HG03175 (cell line): Measurements from ENCODE around the gene SLFN12L.
A peak's percentile ranks its signal among the peaks of the same experiment; 100 is the strongest.
"Not testable (repeated sequence)": the region's sequence is repeated elsewhere in the genome, so short reads cannot be mapped to it uniquely, and the experiment has no call there.

Source experiments
- ATAC-seq: cut with Tn5 transposase; IDR thresholded peaks from one replicate; pipeline ENCODE4 v1.9.1; 2021; ENCODE audit warnings: mild to moderate bottlenecking, moderate library complexity; ENCODE audit not compliant: unreplicated experiment

Gene SLFN12L

DNA sequence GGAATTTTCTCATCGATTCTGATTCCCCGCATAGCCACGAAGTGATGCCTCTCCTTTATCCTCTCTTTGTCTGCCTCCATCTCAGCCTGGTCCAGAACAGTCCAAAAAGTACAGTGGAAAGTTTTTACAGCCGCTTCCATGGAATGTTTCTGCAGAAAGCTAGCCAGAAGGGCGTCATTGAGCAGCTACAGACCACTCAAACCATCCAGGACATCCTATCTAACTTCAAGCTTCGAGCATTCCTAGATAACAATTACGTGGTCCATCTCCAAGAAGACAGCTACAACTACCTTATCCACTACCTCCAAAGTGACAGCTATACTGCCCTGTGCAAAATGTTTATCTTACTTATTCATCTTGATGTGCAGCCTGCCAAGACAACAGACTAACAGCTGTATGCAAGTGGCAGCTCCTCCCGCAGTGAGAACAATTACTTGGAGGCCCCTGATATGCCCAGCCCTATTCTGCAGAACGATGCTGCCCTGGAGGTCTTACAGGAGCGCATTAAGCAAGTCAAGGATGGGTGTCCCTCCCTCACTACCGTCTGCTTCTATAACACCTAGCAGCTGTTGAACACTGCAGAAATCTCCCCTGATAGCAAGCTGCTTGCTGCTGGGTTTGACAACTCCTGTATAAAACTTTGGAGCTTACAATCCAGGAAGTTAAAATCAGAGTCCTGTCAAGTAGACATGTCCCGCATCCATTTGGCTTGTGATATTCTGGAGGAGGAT, 38.9 kb downstream of the SLFN12L start:
- ATAC-seq = no peak

DNA sequence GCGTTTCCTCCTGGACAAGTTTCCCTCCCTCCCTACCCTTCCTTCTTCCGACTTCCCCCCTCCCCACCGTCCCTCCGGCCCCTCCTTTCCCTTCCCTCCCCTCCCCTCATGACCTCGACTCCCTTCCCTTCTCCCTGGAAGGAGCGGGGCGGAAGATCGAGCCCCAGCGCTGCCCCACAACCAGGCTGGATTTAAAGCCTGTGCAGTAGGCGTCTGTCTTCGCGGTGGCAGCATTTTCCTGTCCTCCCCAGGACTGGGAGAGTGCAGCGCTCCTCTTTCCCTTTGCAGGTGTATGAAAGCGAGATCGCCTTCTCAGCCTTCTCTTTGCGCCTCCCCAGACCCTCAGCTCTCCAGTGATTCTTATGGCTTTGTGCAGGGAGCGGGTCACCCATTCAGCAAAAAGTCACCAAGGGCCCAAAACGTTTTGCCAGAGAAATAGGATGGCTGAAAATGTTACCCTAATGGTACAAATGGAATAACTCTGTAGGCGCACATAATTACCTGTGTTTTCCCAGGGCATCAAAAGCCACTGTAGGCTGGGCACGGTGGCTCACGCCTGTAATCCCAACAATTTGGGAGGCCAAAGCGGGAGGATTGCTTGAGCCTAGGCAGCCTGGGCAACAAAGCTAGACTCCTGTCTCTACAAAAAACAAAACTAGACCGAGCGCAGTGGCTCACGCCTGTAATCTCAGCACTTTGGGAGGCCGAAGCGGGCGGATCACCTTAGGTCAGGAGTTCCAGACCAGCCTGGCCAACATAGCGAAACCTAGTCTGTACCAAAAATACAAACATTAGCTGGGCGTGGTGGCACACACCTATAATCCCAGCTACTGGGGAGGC, 40.8 kb downstream of the SLFN12L start:
- ATAC-seq = no peak

DNA sequence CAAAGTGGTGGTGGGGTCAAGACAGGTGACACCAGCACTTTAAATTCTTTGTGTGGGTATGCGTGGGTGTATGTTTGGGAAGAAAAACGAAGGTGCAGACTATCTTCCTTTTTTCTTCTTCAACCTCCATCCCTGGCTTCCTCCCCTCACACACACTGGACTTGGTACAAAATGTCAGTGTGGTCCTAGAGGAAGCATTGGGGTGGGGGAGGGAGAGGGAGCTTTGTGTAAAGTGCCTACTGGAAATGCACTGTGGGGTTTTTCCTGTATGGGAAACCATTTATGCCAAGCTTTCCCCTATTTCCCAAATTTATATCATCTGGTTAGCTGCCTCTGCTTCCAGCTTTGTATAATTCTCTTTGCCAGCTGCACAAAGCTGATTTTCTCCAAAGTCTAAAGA, 44.4 kb downstream of the SLFN12L start:
- ATAC-seq = no peak

DNA sequence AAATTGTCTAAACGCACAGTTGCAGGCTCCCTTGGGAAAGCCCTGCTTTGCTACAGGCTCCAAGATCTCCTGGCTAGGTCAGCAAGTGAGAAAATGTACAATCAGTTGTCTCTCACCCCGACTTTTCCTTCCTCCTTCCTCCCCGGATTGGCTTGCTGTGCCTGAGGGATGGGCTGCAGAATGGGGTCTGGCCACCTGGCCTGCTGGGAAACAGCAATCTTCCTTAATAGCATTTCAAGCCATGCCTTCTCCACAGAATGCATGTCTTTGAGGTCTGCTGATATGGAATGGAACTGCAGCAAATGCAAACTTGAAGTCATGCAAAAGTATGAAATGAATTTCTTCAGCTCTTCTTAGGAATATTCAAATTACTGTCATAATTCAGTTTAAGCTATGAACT, 46.1 kb downstream of the SLFN12L start:
- ATAC-seq = no peak

DNA sequence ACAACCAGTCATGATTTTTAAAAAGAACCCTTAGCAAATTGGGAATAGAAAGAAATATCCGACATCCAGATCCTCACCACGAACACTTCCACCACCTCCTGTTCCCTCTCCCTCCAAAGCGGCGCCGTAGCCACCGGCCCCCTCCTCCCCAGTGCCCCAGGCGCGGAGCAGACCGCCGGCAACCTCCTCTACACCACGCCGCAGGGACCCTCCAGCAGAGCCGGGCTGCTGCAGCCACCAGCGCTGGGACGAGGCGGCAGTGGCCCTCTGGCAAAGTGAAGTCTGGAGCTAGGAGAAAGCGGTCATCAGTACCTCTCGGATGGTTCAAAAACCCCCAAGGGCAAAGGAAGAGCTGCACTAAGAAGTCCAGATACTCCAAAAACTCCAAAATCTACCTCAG, 47.5 kb downstream of the SLFN12L start:
- ATAC-seq = no peak

DNA sequence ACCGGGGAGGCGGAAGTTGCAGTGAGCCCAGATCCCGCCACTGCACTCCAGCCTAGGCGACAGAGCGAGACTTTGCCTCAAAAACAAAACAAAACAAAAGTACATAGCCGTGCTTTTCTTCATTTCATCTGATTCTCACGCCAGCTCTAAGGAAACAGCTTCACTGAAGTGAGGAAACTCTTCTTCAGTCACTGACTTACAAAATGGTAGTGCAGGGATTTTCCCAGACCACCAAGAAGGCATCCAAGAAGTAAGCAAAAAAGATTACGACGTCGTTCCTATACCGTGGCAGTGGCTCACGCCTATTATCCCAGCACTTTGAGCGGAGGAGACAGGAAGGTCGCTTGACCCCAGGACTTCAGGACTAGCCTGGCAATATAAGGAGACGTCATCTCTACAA, 48.5 kb downstream of the SLFN12L start:
- ATAC-seq = no peak

DNA sequence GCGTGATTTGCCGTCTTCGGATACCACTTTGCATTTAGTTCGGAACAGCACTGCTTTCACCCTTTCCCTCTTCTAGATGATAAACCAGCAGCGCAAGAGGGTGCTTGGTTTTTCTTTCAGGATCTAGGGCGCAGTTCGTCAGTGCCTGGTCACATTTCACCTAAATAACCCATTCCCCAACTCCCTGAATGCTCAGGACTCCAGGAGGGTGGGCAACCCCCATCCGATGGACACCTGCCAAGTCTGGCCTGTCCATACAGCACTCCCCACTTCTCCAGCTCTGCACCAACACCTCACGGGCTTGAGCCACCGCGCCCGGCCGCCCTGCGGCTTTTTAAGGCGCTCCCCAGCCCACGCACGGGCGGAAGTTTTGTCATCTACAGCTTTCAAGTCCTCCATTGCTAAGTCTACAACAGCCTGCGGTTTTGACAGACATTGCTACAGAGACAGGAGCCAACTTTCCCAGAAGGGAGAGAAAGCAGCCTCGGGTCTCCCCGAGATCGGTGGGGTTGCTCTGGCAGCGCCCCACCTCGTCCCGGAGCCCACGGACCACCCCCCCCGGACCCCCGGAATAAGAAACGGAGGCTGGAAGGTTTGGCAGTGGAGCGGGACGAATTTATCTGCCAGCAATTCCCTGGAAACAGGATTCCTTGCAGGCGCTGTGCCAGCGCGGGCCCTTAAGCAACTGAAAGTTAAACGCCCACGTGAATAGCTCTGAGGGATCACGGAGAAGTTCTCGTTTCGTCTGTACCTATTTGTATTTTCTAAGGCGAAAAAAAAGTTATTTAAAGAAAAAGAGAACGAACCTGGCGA, 50.4 kb downstream of the SLFN12L start:
- peak; percentile 54 for ATAC-seq

DNA sequence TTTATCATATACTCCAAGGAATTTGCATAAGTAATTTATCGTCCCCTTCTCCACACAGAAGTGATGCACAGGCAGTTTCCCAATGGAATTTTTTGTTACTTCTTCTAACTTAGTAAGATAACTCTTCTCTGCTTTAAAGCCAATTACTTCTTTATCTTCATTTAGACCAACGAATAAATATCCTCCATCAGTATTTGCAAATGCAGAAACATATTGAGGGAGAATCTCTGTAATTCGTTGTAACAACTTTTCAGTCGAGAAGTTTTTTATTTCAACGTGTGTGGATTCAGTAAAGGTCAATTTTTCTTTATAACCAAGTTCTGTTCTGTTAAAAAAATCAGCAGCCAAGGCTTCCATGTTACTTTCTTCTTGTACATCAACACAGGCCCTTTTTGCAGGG, 58.2 kb downstream of the SLFN12L start:
- no peak for ATAC-seq

DNA sequence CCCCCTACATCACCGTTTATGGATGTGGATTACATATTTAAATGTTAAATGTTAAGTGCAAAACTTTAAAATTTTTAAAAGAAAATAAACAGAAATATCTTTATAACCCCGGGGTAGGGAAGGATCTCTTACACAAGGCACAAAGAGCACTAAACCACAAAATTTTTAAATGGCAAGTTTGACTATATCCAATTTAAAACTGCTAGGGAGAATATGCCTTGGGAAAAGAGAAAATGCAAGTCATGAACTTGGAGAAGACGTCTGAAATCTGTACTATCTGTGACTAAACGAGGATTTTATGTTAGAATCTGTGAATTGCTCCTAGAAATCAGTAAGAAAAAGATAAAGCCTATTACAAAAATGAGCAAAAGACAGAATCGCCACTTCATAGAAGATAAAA, 60.2 kb downstream of the SLFN12L start:
- no peak for ATAC-seq

DNA sequence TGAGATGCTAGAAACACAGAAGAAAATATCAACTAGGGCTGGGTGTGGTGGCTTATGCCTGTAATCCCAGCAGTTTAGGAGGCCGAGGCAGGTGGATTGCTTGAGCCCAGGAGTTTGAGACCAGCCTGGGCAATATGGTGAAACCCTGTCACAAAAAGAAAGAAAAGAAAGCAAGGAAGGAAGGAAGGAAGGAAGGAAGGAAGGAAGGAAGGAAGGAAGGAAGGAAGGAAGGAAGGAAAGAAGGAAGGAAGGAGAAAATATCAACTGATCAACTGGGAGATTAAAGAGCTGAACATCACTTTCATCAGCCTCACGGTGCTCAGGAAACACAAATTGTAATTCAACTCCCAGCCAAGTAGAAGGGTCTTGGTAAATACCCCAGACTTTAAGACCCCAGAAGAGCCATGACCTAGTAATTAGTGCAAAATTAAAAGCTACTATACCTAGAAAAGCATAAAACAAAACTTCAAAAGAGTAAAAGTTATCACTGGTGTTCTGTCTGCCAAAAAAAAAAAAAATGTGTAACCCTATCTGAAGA, 61.1 kb downstream of the SLFN12L start:
- ATAC-seq = no peak

DNA sequence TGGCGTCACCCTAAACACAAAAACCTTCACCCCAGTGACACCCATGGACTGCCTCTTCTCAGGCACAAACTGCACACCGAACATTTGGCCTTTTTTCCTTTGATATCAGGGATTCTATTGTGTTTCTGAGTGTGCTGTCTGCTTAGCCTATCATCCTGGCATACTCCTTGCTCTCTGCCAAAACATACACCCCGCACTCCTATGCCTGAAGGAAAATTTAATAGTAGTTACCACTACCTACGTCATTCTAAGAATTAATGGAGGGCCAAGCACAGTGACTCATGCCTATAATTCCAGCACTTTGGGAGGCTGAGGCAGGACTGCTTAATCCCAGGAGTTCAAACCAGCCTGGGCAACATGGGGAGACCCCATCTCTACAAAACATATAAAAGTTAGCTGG, 69.0 kb downstream of the SLFN12L start:
- ATAC-seq = no peak

DNA sequence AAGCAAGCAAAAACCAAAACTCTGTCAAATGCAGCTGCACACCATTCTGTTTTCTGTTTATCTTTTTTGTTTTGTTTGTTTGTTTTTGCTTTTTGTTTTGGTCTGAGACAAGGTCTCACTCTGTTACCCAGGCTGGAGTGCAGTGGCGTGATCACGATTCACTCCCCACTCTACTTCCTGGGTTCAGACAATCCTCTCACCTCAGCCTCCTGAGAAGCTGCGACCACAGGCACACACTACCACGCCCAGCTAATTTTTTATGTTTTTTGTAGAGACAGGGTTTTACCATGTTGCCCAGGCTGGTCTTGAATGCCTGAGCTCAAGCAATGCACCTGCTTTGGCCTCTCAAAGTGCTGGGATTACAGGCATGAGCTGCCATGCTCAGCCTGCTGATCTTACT, 69.7 kb downstream of the SLFN12L start:
- no peak for ATAC-seq

DNA sequence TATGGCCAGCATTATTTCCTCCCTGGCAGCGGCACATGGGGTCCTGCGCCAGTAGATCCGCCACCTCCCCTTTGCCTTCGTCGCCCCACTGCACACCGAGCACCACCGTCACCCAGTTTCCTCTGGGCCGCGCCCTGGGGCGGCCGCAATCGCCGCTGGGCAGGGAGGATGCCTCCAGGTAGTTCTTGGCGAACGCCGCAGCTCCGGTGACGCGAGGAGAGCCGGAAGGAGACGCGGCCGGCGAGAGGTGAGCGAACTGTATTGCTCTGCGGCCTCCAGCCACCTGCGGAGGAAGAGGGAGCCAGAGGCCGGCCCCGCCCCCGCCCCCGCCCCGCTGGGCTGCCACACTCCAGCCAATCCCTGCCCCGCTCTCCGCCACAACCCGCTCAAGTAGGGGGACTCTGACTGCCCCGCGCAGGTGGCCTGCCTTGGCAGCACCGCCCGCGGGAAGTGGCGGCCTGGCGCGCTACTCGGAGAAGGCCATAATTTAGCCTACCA, 77.1 kb downstream of the SLFN12L start:
- ATAC-seq = peak; percentile 86

DNA sequence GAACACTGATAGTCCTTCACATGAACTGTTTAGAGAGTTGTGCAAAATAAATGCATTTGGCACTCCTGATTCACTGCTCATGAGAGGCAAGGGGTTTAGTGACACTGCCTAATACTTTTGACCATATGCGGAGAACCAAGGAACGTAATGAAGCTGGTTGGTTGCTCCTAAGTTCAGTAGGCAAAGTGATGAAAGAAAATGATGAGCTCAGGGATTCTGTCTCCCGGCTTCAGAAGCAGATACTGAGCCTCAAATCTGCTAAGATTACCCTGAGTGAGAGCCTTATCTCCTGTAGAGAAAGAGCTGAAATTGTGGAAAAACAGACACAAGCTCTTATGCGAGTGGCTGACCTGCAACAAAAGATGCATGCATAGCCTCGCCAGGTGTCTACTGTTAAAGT, 83.4 kb downstream of the SLFN12L start:
- not testable (repeated sequence) for ATAC-seq

DNA sequence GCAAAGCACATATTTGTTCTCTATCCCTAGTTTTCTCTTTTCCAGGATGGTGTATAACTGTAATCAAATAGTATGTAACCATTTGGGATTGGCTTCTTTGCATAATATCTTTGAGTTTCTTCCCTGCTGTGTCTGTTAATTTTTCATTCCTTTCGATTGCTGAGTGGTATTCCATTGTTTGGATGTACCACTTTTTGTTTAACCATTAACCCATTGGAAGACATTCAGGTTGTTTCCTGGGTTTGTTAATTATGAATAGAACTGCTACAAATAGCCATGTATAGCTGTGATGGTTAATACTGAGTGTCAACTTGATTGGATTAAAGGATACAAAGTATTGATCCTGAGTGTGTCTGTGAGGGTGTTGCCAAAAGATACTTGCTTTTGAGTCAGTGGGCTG, 84.3 kb downstream of the SLFN12L start:
- no peak for ATAC-seq

DNA sequence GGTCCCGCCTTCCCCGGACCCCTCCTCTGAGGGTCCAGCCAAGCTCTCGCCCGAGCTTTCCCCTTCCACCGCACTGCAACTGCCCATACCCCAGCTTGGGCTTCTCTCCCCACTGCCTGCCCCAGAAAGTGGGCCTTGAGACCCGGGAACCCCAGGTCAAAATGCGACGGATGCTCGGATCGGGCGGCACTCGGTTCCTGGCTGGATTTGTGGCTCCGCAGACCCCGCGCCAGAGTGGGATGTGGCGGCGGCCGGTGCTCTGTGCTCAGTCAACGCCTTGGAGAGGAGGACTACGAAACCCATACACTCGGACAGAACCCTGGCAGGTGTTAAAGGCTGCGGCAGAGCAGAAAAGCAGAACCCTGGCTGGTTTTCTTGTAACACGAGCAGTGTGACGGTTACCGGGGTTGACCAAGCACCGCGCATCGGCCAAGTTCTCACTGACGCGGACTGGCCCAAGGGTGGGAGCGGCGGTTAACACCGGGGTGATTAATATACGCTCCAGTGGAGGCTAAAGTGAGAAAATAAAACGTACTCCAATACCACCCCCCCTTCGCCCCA, 88.0 kb downstream of the SLFN12L start:
- ATAC-seq = peak; percentile 61

DNA sequence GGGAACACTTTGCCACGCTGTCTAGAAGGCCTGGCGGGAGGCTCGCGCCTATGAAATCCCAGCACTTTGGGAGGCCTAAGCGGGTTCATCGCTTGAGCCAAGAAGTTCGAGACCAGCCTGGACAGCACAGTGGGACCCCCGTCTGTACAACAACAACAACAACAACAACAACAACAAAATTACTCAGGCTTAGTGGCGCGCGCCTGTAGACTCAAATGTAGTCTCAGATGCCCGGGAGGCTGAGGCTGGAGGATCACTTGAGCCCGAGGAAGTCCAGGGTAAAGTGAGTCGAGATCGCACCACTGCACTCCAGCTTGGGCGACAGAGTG, 88.6 kb downstream of the SLFN12L start:
- ATAC-seq = no peak

DNA sequence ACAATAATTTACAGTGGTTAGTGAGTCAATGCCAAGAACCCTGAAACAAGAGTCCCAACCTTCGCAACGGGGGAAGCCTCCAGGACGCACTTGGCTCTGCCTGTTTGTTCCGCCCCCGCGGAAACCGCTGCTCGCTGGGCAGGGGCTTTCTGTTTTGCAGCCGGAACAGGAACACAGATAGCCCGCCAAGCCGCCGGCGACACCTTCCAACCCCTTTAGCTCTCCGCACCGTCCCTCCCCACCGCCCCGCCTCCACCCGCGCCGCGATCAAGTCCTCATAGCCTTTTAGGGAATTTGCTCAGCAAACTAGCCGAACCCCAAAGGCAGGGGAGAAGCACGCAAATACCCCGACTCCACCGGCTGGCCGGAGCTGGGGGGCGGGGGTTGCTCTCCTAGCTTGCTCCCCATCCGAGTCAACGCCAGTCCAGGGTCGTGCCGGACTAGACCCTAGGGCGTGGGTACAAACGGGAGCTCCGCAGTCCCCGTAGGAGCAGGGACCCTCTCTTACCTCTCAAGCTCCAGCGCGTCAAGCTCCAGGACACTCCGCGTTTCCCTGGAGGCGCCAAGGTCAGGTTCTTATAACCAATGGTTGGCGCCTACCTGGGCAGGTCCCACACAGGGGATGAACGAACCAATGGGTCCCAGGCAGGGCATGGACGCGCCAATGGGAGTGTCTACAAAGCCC, 89.1 kb downstream of the SLFN12L start, which contains the start of gene SLFN13:
TSS of gene SLFN13 (minus strand) at position 553 of the 685 bp plus-strand sequence. CDS start 3,086 bp downstream, outside the sequence.
- peak; percentile 62 for ATAC-seq

DNA sequence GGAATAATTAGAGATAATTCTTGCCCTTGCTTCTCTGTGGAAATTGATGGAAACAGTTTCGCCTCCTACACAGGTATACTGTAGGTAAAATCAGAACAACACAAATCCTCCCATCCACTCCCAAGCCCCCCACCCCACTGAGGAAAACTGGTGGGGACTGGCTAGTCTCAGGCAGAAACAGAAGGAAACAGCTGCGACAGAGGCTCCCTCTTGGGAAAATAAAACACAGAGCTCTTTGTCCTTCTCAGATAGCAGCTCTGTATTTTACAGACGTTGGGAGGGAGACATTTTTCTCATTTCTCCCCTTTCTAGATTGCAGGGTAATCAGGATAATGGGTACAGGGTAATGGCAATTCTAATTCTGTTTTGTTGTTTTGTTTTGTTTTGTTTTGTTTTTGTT, 90.0 kb downstream of the SLFN12L start:
- no peak for ATAC-seq

DNA sequence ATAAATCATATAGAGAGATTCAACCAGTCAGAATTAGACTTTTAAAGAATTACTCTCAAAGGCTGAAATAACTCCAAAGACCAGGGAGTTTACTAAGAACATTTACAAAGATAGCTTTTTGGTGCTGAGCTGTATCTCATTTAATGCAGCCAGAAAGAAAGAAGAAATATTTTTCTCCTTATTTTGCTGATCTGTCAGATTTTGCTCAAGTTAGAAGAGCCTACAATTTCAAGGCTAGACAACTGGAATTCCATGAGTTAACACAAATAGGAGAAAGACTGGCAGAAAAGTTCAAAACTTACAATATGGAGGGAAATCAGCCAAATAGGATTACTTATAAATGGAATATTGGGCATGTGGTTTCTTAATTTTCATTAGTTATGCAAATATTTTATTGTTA, 99.0 kb downstream of the SLFN12L start:
- no peak for ATAC-seq
